HL-60 (cell line): ENCODE measurements around the gene RAB3IP.

Source experiments
- CTCF ChIP-seq: IDR thresholded peaks from one replicate; pipeline ENCODE4 v1.5.1; 2011; ENCODE audit warnings: low read length, control low read depth, inconsistent platforms; ENCODE audit not compliant: insufficient read depth
- POLR2AphosphoS5 ChIP-seq: IDR thresholded peaks from 2 replicates; pipeline ENCODE4 v1.6.1; 2012; ENCODE audit warnings: low read depth
- REST ChIP-seq: IDR thresholded peaks from 2 replicates; pipeline ENCODE4 v1.6.1; 2012; ENCODE audit warnings: low read depth; ENCODE audit not compliant: insufficient replicate concordance

DNA sequence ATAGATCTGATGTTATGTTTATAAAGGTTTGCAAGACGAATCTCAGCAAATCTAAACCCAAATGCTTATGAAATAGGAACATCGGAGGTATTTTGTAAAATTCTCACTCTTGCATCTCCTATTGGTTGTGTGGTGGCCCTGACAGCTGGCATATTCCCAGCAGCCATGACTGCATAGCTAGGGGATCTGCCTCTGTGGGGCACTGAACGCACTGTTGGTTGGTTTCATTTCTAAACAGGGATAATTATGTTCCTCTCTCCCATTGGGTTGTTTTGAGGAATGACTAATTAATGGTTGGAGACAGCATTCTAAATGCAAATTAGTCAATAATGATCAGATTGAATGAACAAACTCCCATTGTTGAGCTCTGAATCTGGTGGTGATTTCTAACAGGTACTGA lies 36.8 kb upstream of the RAB3IP start:
- TF ChIP-seq CTCF (no peak), REST (no peak), POLR2AphosphoS5 (no peak)
